Measurements from ENCODE around the gene PLEKHB1.

PLEKHB1 gene

DNA sequence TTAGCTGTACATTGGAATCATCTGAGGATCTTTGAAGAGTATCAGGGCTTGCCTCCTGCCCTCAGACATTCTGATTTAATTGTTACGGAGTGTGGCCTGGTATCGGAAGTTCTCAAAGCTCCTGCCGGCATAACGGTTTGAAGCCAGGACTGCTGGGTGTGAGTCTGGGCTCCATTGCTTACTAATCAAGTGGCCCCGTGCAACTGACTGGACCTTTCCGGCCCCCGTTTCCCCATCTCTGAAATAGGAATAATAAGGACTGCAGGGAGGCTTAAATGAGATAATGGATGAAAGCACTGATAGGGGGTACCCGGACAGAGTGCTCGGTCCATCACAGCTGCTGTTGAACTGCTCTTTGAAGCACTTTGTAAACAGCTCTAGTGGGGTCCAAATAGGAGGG, 1.7 kb downstream of the PLEKHB1 start:
- DNase-seq: peak in 1 of 58 donors; percentile 18

DNA sequence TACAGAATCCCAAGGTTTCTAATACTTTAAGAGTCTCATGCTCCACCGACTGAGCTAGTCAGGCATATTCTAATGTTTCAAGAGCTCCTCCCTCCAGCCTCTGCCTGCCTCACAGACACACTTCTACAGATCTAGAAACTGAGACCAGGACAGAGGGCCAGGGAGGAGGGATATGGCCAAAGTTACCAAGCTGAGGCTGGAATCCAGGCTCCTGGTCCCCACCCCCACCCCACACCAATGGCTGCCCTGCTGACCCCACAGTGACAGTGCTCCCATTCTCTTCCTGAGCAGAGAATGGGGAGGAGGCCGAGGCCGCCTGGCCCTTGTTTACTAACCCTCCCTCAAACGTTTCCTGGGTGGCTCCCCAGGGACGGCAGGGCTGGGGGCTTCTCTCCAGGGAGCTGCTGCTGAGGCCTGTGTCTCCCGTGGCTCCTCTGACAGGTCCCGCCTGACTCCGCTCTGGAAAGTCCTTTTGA, 2.2 kb downstream of the PLEKHB1 start:
- peak in 21 of 58 donors; percentile 11 to 60 (median 39) for DNase-seq

- DNase-seq: peak in 1 of 58 donors; percentile 47
These were observed 2.8 kb downstream of the PLEKHB1 start for GRCh38 chr11:73649206-73649605.

GRCh38 chr11:73650400-73650799, 4.0 kb downstream of the PLEKHB1 start:
- DNase-seq: no peak

DNA sequence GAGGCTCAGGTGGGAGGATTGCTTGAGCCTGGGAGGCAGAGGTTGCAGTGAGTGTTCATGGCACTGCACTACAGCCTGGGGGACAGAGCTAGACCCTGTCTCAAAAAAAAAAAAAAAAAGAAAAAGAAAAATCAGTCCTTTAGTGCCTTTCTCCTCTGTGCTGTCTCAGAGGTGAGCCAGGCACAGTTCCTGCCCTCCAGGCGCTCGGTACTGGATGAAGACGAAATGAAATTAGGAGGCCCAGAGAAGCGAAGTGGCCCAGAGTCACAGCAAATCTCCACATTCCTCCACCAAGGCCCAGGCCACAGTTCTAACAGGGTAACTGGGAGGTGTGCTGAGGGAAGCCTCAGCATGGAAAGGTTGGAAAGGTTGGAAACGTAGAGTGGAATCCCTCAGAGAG, 4.9 kb downstream of the PLEKHB1 start:
- no peak for DNase-seq

GRCh38 chr11:73651661-73652045, 5.3 kb downstream of the PLEKHB1 start:
- DNase-seq: peak in 1 of 58 donors; percentile 20

GRCh38 chr11:73652046-73652730, 5.8 kb downstream of the PLEKHB1 start:
- DNase-seq: peak in 56 of 58 donors; percentile 4 to 95 (median 80)

DNA sequence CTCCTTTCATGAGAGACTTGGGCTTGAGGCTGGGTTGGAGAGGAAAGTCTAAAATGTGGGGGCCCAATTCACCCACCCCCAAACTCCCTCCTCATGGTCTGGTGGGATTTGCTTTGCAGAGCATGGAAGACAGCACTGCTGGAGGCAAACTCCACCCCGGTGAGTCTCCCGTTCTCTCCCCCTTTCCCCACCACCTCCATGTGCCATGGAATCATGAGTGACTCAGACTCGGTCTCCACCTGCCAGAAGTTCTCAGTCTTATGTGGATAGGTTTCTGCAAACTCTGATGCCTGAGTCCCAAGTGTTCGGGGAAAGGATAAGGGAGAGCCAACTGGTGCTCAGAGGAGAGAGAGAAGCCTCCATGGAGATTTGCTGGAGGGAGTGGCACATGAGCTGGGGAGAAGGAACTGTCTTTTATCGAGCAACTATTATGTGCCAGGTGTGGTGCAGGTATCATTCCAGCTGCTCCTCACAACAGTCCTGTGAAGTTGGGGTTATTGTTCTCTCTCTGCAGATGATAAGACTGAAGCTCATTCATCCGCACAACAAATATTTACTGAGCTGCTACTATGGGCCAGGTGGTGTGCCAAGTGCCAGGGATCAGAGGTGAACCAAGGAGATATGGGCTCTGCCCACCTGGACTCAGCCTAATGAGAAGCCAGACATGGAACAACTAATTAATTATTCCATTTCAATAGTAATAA, 6.6 kb downstream of the PLEKHB1 start:
- no peak for DNase-seq

DNA sequence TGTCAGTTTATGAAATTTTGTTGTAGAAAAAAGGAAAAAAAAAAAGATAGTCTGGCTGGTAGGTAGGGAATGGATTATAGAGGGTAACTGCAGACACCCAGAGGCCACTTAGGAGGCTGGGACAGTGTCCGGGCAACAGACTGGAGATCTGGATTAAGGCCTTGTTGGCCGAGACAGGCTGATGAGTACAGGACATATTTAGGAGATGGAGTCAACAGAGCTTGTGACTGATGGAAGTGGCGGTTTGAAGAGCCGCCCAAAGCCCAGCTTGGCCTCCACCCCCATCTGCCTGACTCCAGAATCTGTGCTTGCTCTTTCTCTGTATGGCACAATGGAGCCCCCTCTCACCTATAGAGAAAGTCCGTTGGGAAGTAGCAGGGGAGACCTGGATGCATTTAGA, 7.6 kb downstream of the PLEKHB1 start:
- DNase-seq: no peak

DNA sequence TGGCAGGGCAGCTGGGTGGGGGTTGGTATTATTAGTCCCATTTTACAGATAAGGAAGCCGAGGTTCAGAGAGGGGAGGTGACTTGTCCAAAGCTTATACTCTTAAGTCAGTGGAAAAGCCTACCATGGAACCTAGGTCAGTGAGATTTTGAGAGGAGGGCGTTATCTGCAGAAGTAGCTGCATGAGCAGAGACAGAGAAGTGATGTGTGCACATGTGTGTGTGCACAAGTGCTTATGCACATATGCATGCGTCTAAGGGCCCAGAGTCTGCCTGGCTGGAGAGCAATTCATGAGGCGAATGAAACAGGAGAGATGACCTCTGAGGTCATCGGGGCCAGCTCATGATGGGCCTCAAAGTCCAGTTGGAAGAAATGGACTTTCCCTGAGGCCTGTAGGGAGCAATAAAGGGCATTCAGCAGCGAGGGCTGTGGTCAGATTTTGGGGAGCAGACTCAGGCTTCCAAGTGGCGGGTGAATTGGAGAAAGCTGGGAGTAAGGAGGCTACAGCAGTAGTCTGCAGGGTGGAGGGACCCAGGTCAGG, 8.2 kb downstream of the PLEKHB1 start:
- DNase-seq: no peak

DNA sequence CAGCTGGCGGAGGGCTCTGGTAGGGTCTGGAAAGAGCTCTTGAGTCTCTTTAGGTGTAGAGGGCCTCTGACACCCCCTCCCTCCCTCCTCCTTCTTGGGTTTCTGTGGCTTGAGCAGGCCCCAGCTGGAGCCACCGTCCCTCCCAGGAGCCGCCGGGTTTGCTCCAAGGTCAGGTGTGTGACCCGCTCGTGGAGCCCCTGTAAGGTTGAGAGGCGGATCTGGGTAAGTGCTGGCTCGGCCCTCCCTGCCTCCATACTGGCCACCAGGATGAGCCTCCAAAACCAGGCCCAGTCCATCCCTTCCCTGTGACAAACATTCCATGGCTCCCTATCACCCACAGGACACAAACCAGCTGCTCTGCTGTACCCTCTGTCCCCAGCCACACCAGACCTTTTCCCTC, 9.3 kb downstream of the PLEKHB1 start:
- no peak for DNase-seq

- DNase-seq: no peak
These were observed 10.6 kb downstream of the PLEKHB1 start for GRCh38 chr11:73656985-73657384.

DNA sequence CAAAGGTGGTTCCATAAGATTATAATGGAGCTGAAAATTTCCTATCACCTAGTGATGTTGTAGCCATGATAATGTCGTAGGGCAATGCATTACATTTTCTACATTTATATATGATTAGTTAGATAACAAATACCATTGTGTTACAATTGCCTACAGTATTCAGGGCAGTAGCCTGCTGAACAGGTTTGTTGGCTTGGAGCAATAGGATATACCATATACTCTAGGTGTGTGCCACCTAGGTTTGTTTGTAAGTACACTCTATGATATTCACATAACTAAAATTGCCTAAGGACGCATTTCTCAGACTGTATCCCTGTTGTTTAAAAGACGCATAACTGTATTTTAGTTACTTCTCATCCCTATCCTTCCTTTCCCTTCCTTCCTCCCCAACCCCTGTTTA, 13.6 kb downstream of the PLEKHB1 start:
- DNase-seq: no peak

DNA sequence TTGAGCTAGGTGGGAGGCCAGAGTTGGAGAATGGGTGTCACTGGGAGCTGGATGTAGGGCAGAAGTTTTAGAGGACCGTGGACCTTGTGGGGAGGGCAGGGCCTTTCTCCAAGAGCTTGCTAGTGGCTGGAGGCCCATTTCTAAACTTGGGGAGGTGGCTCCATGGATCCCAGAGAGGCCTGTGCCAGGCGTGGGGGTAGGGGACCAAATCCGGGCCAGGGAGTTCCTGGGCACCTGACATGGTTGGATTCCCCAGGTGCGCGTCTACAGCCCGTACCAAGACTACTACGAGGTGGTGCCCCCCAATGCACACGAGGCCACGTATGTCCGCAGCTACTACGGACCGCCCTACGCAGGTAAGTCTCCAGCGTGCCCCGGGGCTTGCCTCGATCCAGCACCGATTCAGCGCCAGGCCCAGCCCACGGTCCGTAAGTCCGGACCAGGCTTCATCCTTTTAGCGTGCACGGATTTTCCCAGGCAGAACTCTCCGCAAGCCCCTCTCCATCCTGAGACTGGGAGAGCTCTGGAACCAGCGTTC, 14.2 kb downstream of the PLEKHB1 start:
- no peak for DNase-seq

- DNase-seq: peak in 57 of 58 donors; percentile 25 to 94 (median 82)
These were observed 14.8 kb downstream of the PLEKHB1 start for GRCh38 chr11:73661035-73661628.

DNA sequence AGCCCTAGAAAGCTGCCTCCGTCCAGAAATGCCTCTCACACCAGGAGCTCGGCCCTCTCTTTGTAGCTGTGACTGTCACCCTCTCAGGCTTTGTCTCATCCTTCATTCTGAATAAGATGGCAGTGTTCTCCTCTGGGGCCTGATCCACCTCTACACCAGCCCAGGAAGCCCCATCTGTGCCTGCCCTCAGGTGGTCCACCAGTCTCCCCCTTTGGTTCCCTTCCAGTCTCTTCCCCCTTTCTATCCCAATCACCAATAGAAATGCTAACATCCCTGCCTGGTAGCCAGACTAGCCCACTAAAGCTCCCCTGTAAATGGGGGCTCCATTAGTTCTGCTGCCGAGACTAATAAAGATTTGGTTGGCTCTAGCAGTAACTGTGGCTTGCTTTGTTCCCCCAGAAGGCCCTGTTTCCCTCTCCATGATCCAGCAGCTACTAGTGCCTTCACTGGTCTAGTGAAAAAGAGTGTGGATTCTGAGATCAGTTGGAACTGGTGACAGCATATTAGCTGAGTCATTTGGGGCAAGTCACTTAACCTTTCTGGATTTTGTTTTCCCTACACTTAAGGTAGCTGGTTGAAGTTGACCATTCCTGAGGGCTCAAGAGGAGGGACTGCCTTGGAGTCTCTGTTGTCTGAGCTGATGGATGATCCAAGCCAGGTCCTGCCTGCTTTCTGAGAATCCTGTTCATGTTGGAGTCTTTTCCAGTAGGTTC, 16.2 kb downstream of the PLEKHB1 start:
- no peak for DNase-seq

GRCh38 chr11:73663604-73664495, 17.5 kb downstream of the PLEKHB1 start:
- DNase-seq: peak in 1 of 58 donors; percentile 24

DNA sequence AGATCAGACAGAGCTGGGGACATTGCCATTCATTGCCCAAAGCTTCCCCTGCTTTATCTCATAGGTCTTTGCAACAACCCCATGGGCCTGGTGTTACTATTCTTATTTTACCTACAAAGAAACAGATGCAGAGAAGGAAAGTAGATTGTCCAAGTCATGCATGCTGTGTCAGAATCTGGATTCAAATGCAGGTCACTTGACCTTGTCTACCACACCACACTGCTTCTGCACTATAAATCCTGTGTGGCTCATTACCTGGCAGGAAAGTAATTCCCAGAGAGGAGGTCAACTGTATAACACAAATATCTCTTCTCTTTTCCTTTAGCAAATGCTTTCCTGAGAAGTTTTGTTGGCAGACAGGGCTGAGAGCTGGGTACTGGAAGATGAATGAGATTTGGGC, 18.5 kb downstream of the PLEKHB1 start:
- DNase-seq: no peak

DNA sequence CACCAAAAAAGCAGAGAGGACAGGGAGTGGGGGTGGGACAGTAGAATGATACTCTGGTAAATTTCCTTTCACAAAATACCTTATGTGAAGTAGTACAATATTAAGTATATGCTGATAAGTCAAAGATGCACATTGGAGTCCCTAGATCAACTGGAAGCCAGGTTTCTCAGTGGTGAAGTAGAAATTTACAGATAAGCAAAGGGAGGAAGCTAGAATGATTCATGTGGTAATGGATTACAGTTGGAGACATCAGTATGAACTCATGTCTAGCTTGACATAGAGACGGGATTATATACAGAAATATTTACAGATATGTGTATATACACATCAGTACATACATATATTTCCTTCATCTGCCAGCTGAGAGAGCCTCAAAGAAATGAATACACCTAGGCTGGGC, 21.5 kb downstream of the PLEKHB1 start:
- no peak for DNase-seq

- no peak for DNase-seq
These were observed 24.4 kb downstream of the PLEKHB1 start for GRCh38 chr11:73670808-73671207.

Measured in anterior cingulate cortex (tissue), 58 donors.